Tibial nerve (tissue), 4 donors: Measurements from ENCODE around the gene ODR4.

Experiments
- EP300 ChIP-seq, 2 donors: sonication (generic); formaldehyde crosslinking; IDR thresholded peaks; one replicate each; pipeline ENCODE4 v1.6.1; 2017; ENCODE audit warnings: antibody characterized with exemption in 2 of 2, mild to moderate bottlenecking in 1 of 2
- POLR2A ChIP-seq, 2 donors: fragments of 450-650 bp; IDR thresholded peaks; one replicate each; pipeline ENCODE4 v1.6.1; 2017; ENCODE audit warnings: antibody characterized with exemption in 2 of 2, mild to moderate bottlenecking in 2 of 2, moderate library complexity in 2 of 2
- TF ChIP-seq, protein P1 (sequence below), 5 experiments: fragments of 200-600 bp in 3 of 5; fragments of 450-650 bp in 2 of 5; sonication (generic) in 3 of 5; IDR thresholded peaks; one replicate each; pipeline ENCODE4 v1.5.1; 2016 to 2019; ENCODE audit warnings: antibody characterized with exemption in 5 of 5, mild to moderate bottlenecking in 3 of 5, moderate library complexity in 2 of 5

GRCh38 chr1:186421446-186421845 lies 45.8 kb downstream of the ODR4 start:
- TF ChIP-seq, protein P1, sequence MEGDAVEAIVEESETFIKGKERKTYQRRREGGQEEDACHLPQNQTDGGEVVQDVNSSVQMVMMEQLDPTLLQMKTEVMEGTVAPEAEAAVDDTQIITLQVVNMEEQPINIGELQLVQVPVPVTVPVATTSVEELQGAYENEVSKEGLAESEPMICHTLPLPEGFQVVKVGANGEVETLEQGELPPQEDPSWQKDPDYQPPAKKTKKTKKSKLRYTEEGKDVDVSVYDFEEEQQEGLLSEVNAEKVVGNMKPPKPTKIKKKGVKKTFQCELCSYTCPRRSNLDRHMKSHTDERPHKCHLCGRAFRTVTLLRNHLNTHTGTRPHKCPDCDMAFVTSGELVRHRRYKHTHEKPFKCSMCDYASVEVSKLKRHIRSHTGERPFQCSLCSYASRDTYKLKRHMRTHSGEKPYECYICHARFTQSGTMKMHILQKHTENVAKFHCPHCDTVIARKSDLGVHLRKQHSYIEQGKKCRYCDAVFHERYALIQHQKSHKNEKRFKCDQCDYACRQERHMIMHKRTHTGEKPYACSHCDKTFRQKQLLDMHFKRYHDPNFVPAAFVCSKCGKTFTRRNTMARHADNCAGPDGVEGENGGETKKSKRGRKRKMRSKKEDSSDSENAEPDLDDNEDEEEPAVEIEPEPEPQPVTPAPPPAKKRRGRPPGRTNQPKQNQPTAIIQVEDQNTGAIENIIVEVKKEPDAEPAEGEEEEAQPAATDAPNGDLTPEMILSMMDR (IDR thresholded peaks at IDR 0.05) = no peak
- TF ChIP-seq POLR2A (IDR thresholded peaks at IDR 0.05) (no peak), EP300 (IDR thresholded peaks at IDR 0.05) (no peak)
